HepG2 (cell line): ENCODE measurements around the gene LBX2. TPM values are rescaled to one million over a fixed set of nuclear protein-coding genes. Genes with fewer than 3 reads are reported as not detected.

ENCODE experiments used
- CBX2 ChIP-seq, 2 experiments: fragments of 200-600 bp in 1 of 2; sonication (generic); formaldehyde crosslinking in 1 of 2; IDR thresholded peaks; 2 replicates each; pipeline versions ENCODE4 v1.7.0 to v1.8.1; 2018 to 2022; ENCODE audit warnings: low read depth in 2 of 2, low read length in 1 of 2, mild to moderate bottlenecking in 1 of 2, missing genetic modification reagents in 1 of 2
- E2F2 ChIP-seq: sonication (generic); formaldehyde crosslinking; IDR thresholded peaks from 2 replicates; pipeline ENCODE4 v1.4.0; 2020; ENCODE audit warnings: missing genetic modification reagents, borderline replicate concordance
- ELF3 ChIP-seq: IDR thresholded peaks from 2 replicates; pipeline ENCODE4 v1.6.1; 2016; ENCODE audit warnings: missing genetic modification reagents, missing compliant biosample characterization
- EP300 ChIP-seq, 3 experiments: sonication (generic) in 1 of 3; formaldehyde crosslinking in 1 of 3; IDR thresholded peaks; 2 replicates each; pipeline versions ENCODE4 v1.5.1 to v1.6.1; 2011 to 2020; ENCODE audit warnings: low read depth in 2 of 3, low read length in 2 of 3, borderline replicate concordance in 1 of 3, improper control_type of control experiment in 1 of 3, mild to moderate bottlenecking in 1 of 3, missing genetic modification reagents in 1 of 3, moderate library complexity in 1 of 3
- ESRRA ChIP-seq: sonication (generic); formaldehyde crosslinking; IDR thresholded peaks from 2 replicates; pipeline ENCODE4 v1.5.1; 2020; ENCODE audit warnings: mild to moderate bottlenecking, low read depth, missing genetic modification reagents
- FOXA1 ChIP-seq, 2 experiments: fragments of 450-650 bp in 1 of 2; sonication (generic) in 1 of 2; formaldehyde crosslinking in 1 of 2; IDR thresholded peaks; 2 replicates each; pipeline versions ENCODE4 v1.4.0 to v1.6.1; 2016 to 2020; ENCODE audit warnings: missing genetic modification reagents in 1 of 2
- FOXP4 ChIP-seq: sonication (generic); formaldehyde crosslinking; IDR thresholded peaks from 2 replicates; pipeline ENCODE4 v1.4.0; 2020; ENCODE audit warnings: missing genetic modification reagents
- ISL2 ChIP-seq: sonication (generic); formaldehyde crosslinking; IDR thresholded peaks from 2 replicates; pipeline ENCODE4 v1.5.0; 2020; ENCODE audit warnings: missing genetic modification reagents
- MIER2 ChIP-seq: IDR thresholded peaks from 2 replicates; pipeline ENCODE4 v1.6.1; 2016; ENCODE audit warnings: missing biosample characterization, missing genetic modification reagents
- NBN ChIP-seq: fragments of 450-650 bp; conservative IDR thresholded peaks from 2 replicates; pipeline ENCODE4 v1.6.1; 2017
- NONO ChIP-seq, 2 experiments: fragments of 450-650 bp in 1 of 2; sonication (generic) in 1 of 2; formaldehyde crosslinking in 1 of 2; IDR thresholded peaks in 1 of 2; conservative IDR thresholded peaks in 1 of 2; 2 replicates each; pipeline versions ENCODE4 v1.6.1 to v1.8.0; 2017 to 2022; ENCODE audit warnings: mild to moderate bottlenecking in 1 of 2, missing genetic modification reagents in 1 of 2, moderate library complexity in 1 of 2
- THAP9 ChIP-seq: sonication (generic); formaldehyde crosslinking; IDR thresholded peaks from 2 replicates; pipeline ENCODE4; 2020; ENCODE audit warnings: missing genetic modification reagents, mild to moderate bottlenecking, borderline replicate concordance
- ZBTB46 ChIP-seq: sonication (generic); formaldehyde crosslinking; IDR thresholded peaks from 2 replicates; pipeline ENCODE4 v1.4.0; 2020; ENCODE audit warnings: mild to moderate bottlenecking, missing genetic modification reagents, borderline replicate concordance
- ZMYM2 ChIP-seq: sonication (generic); formaldehyde crosslinking; IDR thresholded peaks from 2 replicates; pipeline ENCODE4 v1.8.0; 2022; ENCODE audit warnings: mild to moderate bottlenecking, missing genetic modification reagents
- ZNF644 ChIP-seq: IDR thresholded peaks from 2 replicates; pipeline ENCODE4 v1.6.1; 2016; ENCODE audit warnings: low read depth
- ZNF816 ChIP-seq: sonication (generic); formaldehyde crosslinking; IDR thresholded peaks from 2 replicates; pipeline ENCODE4 v1.8.0; 2022; ENCODE audit warnings: missing genetic modification reagents, mild to moderate bottlenecking, borderline replicate concordance
- ZNF883 ChIP-seq: sonication (generic); formaldehyde crosslinking; IDR thresholded peaks from 2 replicates; pipeline ENCODE4 v1.5.1; 2020; ENCODE audit warnings: mild to moderate bottlenecking, missing genetic modification reagents; ENCODE audit errors: not compliant biosample characterization
- polyA plus RNA-seq, 8 experiments: library from polyadenylated mRNA; depleted of rRNA in 3 of 8; stranded (reverse) in 7 of 8; unstranded in 1 of 8; fragments of >200 nt; fragmentation: Illumina TruSeq in 4 of 8; extraction: Trizol in 4 of 8; gene quantifications; 2 replicates each; pipeline versions ENCODE4 v1.2.1 to v1.2.3, GENCODE V29; 2011 to 2016; ENCODE audit warnings: low read depth in 4 of 8, missing spikeins in 1 of 8, mixed read lengths in 1 of 8; ENCODE audit not compliant: insufficient read depth in 1 of 8
- total RNA-seq, 5 experiments: library from RNA; depleted of rRNA; stranded (reverse); fragments of >200 nt; fragmentation: Illumina TruSeq; extraction: Trizol; gene quantifications; 2 replicates each; pipeline ENCODE4 v1.2.3, GENCODE V29; 2016; ENCODE audit warnings: low read depth in 1 of 5

LBX2 gene
- total and polyA plus RNA-seq, 2 of the 13 experiments (the other 11 are each of a cell fraction or from before 2014, with no cell fraction given): 6.4 to 8.1 TPM

GRCh38 chr2:74472086-74472944 is 27.1 kb downstream of the LBX2 start, which contains the start of gene MRPL53 (continued):
- TF ChIP-seq FOXP4 (CRISPR knock-in tag) (peak; percentile 79), ELF3 (peak; percentile 85), E2F2 (no peak), ZNF644 (no peak), NONO (IDR thresholded peaks at IDR 0.05) (no peak), NONO (CRISPR knock-in tag; conservative IDR thresholded peaks at IDR 0.05) (peak; percentile 100), ZBTB46 (CRISPR knock-in tag) (peak; percentile 95; the same call in 1 of the 2 replicates), MIER2 (CRISPR knock-in tag) (peak; percentile 89), NBN (no peak), CBX2 (IDR thresholded peaks at IDR 0.05; ENCODE audit: low read depth, low read length) (no peak), CBX2 (CRISPR knock-in tag; IDR thresholded peaks at IDR 0.05; ENCODE audit: low read depth) (0 out of 2 replicates have a peak, but pooled peaks have one; percentile 22), ZNF883 (peak; percentile 99), EP300 (IDR thresholded peaks at IDR 0.05; ENCODE audit: low read depth in 2 of 2, low read length in 2 of 2) (peak in 1 of 2 experiments; percentile 54; a peak in 2 of 4 replicates), EP300 (CRISPR knock-in tag; IDR thresholded peaks at IDR 0.05; ENCODE audit: borderline replicate concordance) (peak; percentile 67), ISL2 (CRISPR knock-in tag) (peak; percentile 90), FOXA1 (IDR thresholded peaks at IDR 0.05) (no peak), FOXA1 (CRISPR knock-in tag; IDR thresholded peaks at IDR 0.05) (peak; percentile 59), THAP9 (peak; percentile 96), ZMYM2 (CRISPR knock-in tag) (0 out of 2 replicates have a peak, but pooled peaks have one; percentile 49), ESRRA (CRISPR knock-in tag) (peak; percentile 67; the same call in 1 of the 2 replicates), ZNF816 (0 out of 2 replicates have a peak, but pooled peaks have one; percentile 80)
